GOT3 (cell line): Measurements from ENCODE around the gene KCNK13.
"Not testable (repeated sequence)": the region's sequence is repeated elsewhere in the genome, so short reads cannot be mapped to it uniquely, and the experiment has no call there.

ENCODE experiments used
- DNase-seq: peaks from one replicate; lab custom pipeline; 2025; ENCODE audit warnings: mixed read lengths; lab: John Stamatoyannopoulos, UW

KCNK13 gene

GRCh38 chr14:90193925-90194324, 132.1 kb downstream of the KCNK13 start:
- no peak for DNase-seq

GRCh38 chr14:90194706-90195105, 132.9 kb downstream of the KCNK13 start:
- no peak for DNase-seq

GRCh38 chr14:90198541-90199060, 136.8 kb downstream of the KCNK13 start:
- no peak for DNase-seq

GRCh38 chr14:90200546-90200945, 138.8 kb downstream of the KCNK13 start:
- DNase-seq: not testable (repeated sequence)

GRCh38 chr14:90201344-90201743, 139.6 kb downstream of the KCNK13 start:
- DNase-seq: no peak

GRCh38 chr14:90204516-90204915, 142.7 kb downstream of the KCNK13 start:
- no peak for DNase-seq

- no peak for DNase-seq
Observed at GRCh38 chr14:90213099-90213748, 151.4 kb downstream of the KCNK13 start.

GRCh38 chr14:90228478-90228877, 166.7 kb downstream of the KCNK13 start:
- DNase-seq: no peak

- DNase-seq: not testable (repeated sequence)
Observed at GRCh38 chr14:90229942-90230341, 168.1 kb downstream of the KCNK13 start.
